ENCODE data around the gene STK32C.

The STK32C gene

DNA sequence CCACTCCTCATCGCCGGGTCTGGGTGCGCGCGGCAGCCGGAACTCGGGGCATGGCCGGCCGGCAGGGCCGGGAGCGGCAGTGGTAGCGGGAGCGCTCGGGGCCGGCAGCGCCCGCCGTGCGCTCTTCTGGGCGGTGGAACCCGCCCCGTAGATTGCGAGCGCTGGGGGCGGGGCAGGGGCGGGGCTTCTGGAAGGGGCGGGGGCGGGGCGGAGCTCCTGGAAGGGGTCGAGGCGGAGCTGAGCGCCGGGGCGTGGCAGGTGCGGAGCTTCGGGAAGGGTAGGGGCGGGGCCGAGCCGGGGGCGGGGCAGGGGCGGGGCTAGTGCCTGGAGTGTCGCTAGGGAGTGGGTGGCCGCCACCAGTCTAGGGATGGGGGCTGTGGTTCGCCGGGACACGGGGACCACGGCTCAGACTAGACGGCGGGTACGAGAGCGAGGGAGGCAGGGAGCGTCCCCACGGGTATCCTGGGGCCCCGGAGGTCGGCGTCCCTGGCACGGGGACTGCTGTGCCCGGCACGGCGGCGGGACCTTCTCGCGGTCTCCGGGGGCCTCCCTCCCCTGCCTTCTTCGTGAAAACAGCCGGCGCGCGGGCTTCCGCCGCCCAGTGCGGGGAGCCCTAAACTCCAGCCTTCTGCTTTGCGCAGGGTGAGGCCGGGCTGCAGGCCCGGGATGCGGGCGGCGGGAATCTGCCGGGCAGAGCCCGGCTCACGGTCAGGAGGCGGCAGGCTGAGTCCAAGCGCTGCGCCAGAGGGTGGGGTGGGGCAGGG is at the start of gene STK32C:
TSS of gene STK32C (minus strand) at position 128 of the 764 bp plus-strand sequence. CDS start at position 11, 117 bp downstream.
- DNase-seq (ENCODE audit: extremely low spot score, insufficient read length, low read depth), result peak; percentile 99
- FAIRE-seq, result peak; percentile 73

DNA sequence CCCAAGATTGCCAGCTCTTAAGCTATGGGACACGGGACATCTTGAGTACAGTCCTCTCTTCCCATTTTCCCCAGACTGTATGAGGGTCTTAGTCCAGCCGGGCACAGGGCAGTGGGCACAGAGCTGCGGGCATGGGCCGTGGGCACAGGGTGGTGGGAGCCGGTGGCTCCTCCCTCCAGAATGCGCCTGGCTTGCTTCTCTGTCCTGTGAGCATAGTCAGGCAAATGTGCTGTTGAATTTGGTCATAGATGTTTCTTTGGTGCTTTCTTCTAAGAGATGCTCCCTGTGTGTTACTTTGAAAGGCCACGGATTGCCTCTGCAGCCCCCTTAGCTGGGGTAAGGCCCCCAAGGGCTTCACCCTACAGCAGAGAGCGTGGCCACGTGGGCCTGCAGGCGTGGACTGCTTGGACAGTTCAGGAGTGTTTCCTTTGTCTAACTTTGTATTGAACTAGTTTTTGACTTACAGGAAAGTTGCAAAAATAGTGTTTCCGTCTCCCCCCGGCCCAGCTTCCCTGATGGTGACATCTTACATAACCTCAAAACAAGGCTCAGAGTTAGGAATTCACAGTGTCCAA is 49.0 kb upstream of the STK32C start:
- FAIRE-seq (no peak), DNase-seq (ENCODE audit: extremely low spot score, insufficient read length, low read depth) (no peak)

DNA sequence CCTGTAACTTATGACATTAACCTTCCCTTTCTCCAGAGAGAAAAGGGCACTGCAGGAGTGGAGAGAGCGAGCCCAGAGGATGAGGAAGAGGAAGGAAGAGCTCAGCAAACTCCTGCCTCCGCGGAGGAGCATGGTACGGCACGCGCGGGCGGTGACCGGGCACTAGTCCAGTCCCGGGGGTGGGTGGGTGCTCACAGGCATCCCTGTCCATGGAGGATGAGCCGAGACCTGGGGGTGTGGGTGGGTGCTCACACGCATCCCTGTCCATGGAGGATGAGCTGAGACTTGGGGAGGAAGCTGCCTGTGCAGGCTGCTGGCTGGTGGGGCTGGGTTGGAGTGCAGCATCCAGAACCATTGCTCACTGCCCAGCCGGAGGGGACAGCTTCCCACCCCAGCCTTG is 48.0 kb upstream of the STK32C start:
- DNase-seq (ENCODE audit: extremely low spot score, insufficient read length, low read depth) (no peak), FAIRE-seq (no peak)

DNA sequence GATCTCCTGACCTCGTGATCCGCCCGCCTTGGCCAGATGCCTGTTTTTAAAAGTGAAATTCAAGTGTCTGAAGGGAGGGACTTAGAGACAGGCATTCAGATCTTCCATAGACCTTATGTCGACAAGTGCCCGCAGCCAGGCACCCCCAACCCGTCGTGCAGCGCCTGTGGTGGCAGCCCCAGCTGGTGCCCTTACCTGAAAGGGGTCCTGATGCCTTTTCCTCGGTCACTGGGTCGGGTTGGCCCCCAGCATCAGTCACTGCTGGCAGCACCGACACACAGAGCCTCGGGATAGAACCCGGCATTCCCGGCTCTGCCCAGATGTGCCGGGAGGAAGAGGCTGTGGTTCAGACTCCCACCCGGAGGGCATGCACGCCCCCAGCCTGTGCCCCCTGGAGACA is 47.5 kb upstream of the STK32C start:
- no peak for FAIRE-seq
- no peak for DNase-seq (ENCODE audit: extremely low spot score, insufficient read length, low read depth)

DNA sequence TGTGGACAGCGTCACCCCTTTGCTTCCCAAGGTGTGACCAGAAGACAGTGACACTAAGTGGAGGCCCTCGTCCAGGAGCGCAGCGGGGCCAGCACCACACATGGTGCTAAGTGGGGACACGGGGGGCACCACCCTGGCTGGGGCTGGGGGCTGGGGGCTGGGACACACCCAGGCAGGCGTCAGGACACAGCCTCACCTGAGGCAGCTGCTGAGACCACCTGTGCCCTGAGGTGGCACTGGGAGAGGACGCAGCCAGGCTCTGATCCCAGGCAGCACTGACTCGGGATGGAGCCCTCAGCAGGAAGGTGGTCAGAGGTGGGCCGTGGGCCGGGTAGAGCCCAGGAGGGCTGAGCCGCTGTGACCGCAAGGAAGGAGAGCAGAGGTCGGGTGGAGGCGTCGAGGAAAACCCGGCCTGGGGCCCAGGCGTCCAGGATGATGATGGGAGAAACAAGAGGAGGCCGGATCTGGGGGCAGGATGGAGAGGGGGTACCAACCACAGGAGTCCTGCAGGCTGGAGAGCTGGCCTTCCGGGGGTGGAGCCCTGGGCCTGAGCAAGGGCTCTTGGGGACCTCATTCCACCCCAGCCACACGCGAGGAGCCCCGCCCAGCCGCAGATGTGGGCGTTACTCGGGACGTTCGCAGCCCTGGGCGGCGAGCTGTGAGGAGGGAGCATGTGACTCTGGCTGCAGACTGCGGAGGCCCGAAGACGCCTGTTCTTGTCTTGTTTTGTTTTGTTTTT is 46.8 kb upstream of the STK32C start:
- no peak for DNase-seq (ENCODE audit: extremely low spot score, insufficient read length, low read depth)
- FAIRE-seq, result no peak

DNA sequence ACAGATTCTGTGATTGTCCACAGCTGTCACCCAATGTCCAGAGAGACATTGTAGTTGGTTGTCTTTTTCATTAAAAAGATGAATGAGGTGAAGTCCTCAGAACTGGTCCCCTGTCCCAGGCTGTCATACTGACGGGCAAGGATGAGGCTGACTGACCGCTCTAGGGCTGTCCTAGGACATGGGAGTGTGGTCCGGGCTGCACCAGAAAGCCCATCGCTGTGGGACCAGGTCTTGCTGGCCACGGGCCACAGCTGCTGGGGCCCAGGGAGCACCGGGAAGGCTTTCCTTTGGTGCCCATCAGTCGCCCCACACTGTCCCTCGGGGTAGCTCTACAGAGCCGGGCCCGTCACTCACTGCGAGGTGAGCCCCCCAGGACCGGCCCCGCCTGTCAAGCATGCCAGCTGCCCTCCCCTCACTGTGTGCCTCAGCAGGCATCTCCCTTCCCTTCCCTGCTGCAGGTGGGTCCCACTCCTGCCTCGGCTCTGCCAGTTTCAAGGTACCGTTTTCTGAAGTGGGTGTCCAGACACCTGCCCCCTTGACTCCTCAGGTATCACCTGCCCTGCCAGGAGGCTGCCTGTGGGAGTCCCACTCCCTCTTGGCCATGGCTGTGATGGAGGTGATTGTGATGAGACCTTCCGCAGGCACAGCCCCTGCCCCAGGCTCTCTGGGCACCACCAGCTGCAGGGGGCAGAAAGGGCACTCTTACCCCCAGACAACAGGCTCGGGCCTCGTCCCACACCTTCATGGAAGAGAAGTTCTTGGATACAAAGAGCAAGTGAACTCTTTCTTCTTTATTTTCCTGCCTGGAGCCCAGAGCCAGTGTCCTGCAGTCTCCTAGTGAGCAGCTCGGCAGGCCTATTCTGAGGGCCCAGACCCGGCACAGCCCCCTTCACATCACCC is 46.0 kb upstream of the STK32C start:
- DNase-seq (ENCODE audit: extremely low spot score, insufficient read length, low read depth) (no peak), FAIRE-seq (no peak)

GRCh38 chr10:132352462-132353308 is 44.9 kb upstream of the STK32C start:
- FAIRE-seq (peak; percentile 48), DNase-seq (ENCODE audit: extremely low spot score, insufficient read length, low read depth) (peak; percentile 60)

DNA sequence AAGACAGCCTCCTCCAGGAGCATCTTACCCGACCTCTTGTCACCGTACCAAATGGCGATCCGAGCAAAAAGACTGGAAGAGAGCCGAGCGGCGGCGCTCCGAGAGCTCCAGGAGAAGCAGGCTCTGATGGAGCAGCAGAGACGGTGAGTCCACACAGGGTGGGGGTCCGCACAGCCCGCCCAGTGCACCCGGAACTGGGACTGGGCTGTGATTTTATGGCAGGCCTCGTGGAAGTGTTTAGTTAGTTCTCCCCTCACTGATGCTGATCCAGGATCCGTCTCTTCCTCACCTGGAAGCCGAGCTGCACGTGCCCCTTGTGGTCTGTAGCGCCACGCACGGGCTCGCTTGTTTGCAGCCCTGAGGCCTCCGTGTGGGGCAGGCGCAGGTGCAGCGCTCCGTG is 43.9 kb upstream of the STK32C start:
- FAIRE-seq (no peak), DNase-seq (ENCODE audit: extremely low spot score, insufficient read length, low read depth) (no peak)

- DNase-seq (ENCODE audit: extremely low spot score, insufficient read length, low read depth) (no peak), FAIRE-seq (no peak)
These were observed 43.2 kb upstream of the STK32C start for GRCh38 chr10:132350946-132351345.

GRCh38 chr10:132350391-132350790 is 42.6 kb upstream of the STK32C start:
- DNase-seq (ENCODE audit: extremely low spot score, insufficient read length, low read depth) (no peak), FAIRE-seq (no peak)

- DNase-seq (ENCODE audit: extremely low spot score, insufficient read length, low read depth) (no peak), FAIRE-seq (no peak)
These were observed 42.0 kb upstream of the STK32C start for GRCh38 chr10:132349766-132350165.

DNA sequence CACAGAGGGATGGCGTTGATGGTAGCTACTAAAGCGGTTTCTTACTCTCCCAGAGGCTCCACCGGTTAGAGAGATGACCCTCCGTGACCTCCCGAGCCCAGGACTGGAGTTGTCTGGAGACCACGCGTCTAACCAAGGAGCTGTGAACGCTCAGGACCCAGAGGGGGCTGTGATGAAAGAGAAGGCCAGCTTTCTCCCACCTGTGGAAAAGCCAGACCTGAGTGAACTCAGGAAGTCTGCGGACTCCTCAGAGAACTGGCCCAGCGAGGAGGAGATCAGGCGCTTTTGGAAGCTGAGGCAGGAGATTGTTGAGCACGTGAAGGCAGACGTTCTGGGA is 40.1 kb upstream of the STK32C start:
- no peak for FAIRE-seq
- no peak for DNase-seq (ENCODE audit: extremely low spot score, insufficient read length, low read depth)

DNA sequence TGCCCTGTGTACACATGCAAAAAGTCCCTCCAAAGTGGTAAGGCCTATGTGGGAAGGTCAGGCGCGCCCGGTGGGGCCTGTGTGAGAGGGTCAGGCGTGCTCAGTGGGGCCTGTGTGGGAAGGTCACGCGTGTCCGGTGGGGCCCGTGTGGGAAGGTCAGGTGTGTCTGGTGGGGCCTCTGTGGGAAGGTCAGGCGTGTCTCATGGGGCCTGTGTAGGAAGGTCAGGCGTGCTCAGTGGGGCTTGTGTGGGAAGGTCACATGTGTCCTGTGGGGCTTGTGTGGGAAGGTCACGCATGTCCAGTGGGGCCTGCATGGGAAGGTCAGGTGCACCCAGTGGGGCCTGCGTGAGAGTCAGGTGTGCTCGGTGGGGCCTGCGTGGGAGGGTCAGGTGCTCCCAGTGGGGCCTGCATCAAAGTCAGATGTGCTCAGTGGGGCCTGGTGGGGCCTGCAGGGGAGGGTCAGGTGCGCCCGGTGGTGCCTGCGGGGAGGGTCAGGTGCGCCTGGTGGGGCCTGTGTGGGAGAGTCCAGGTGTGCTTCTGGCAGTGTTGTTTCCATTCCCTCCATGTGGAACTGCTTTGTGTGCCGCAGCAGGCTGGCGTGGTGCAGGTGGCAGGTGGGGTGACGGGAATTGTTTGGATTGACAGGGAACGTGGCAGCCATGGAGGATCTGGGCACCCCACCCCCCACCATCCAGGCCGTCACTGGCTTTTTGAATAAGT is 39.6 kb upstream of the STK32C start:
- no peak for FAIRE-seq
- no peak for DNase-seq (ENCODE audit: extremely low spot score, insufficient read length, low read depth)

- DNase-seq (ENCODE audit: extremely low spot score, insufficient read length, low read depth) (no peak), FAIRE-seq (no peak)
These were observed 39.1 kb upstream of the STK32C start for GRCh38 chr10:132346806-132347205.

- DNase-seq (ENCODE audit: extremely low spot score, insufficient read length, low read depth), result no peak
- no peak for FAIRE-seq
These were observed 37.6 kb upstream of the STK32C start for GRCh38 chr10:132345345-132345744.

DNA sequence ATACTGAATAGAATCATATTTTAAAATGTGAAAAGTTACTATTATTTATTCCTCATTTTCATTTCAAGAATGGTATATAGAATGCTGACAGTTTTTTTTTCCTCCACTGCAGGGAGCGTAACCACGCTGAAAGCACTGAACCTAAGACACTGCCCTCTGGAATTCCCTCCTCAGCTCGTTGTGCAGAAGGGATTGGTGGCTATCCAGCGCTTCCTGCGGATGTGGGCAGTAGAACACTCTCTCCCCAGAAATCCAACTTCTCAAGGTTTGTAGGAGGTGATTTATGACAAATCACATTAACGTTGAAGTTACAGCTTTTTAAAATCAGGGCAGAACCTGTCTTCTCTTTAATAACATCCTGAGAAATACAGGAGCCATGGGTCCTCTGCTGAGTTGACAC is 36.6 kb upstream of the STK32C start:
- no peak for DNase-seq (ENCODE audit: extremely low spot score, insufficient read length, low read depth)
- FAIRE-seq, result no peak

GRCh38 chr10:132342553-132342952 is 34.8 kb upstream of the STK32C start:
- DNase-seq (ENCODE audit: extremely low spot score, insufficient read length, low read depth) (no peak), FAIRE-seq (no peak)

DNA sequence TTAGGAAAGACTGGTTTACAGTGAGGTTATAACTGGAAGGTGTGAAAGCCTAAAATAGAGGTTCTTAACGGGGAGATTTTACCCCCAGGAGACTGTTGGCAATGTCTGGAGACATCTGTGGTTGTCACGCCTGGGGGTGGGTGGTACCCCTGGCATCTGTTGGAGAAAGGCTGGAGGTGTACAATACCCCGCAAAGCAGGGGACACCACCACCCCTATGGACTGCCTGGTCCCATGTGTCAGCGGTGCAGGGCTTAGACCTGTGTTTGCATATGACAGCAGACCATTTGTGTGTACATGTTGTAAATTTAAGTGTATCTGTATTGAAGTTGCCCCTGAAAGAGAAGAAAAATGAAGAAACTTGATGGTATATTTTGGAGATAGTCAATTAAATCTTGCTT is 34.0 kb upstream of the STK32C start:
- FAIRE-seq (no peak), DNase-seq (ENCODE audit: extremely low spot score, insufficient read length, low read depth) (no peak)

- DNase-seq (ENCODE audit: extremely low spot score, insufficient read length, low read depth), result no peak
- FAIRE-seq, result no peak
These were observed 33.3 kb upstream of the STK32C start for GRCh38 chr10:132341017-132341416.

Measured in GM18507 (cell line).